ENCODE data around the gene KRTAP29-1.
"Not testable (repeated sequence)": the region's sequence is repeated elsewhere in the genome, so short reads cannot be mapped to it uniquely, and the experiment has no call there.

Gene KRTAP29-1

GRCh38 chr17:41298458-41299135, 4.1 kb downstream of the KRTAP29-1 start:
- DNase-seq (ENCODE audit: low spot score) = no peak

GRCh38 chr17:41296846-41297245, 5.8 kb downstream of the KRTAP29-1 start:
- no peak for DNase-seq (ENCODE audit: low spot score)

- DNase-seq (ENCODE audit: low spot score) = no peak
Observed at GRCh38 chr17:41294016-41294415, 8.6 kb downstream of the KRTAP29-1 start.

- no peak for DNase-seq (ENCODE audit: low spot score)
Observed at GRCh38 chr17:41287050-41287449, 15.6 kb downstream of the KRTAP29-1 start.

GRCh38 chr17:41284546-41284945, 18.1 kb downstream of the KRTAP29-1 start:
- DNase-seq (ENCODE audit: low spot score) = no peak

GRCh38 chr17:41284043-41284442, 18.6 kb downstream of the KRTAP29-1 start:
- no peak for DNase-seq (ENCODE audit: low spot score)

- DNase-seq (ENCODE audit: low spot score) = no peak
Observed at GRCh38 chr17:41278176-41278955, 24.3 kb downstream of the KRTAP29-1 start.

GRCh38 chr17:41275648-41276190, 26.9 kb downstream of the KRTAP29-1 start, which contains the start of gene KRTAP9-7:
Gene KRTAP9-7, plus strand, starts transcription at chr17:41275698. Its CDS starts 0 bp downstream, at chr17:41275698.
- not testable (repeated sequence) for DNase-seq (ENCODE audit: low spot score)

- DNase-seq (ENCODE audit: low spot score) = no peak
Observed at GRCh38 chr17:41271858-41272257, 30.8 kb downstream of the KRTAP29-1 start.

GRCh38 chr17:41271323-41271722, 31.3 kb downstream of the KRTAP29-1 start:
- not testable (repeated sequence) for DNase-seq (ENCODE audit: low spot score)

GRCh38 chr17:41267711-41268110, 34.9 kb downstream of the KRTAP29-1 start:
- DNase-seq (ENCODE audit: low spot score) = no peak

- DNase-seq (ENCODE audit: low spot score) = no peak
Observed at GRCh38 chr17:41265078-41265477, 37.6 kb downstream of the KRTAP29-1 start, which contains the start of gene KRTAP9-6. Gene KRTAP9-6, plus strand, starts transcription at chr17:41265378. Its CDS starts 0 bp downstream, at chr17:41265378.

- DNase-seq (ENCODE audit: low spot score) = no peak
Observed at GRCh38 chr17:41264599-41264998, 38.1 kb downstream of the KRTAP29-1 start.

GRCh38 chr17:41263212-41263611, 39.4 kb downstream of the KRTAP29-1 start:
- DNase-seq (ENCODE audit: low spot score) = no peak

GRCh38 chr17:41258406-41258805, 44.2 kb downstream of the KRTAP29-1 start:
- DNase-seq (ENCODE audit: low spot score) = no peak

- no peak for DNase-seq (ENCODE audit: low spot score)
Observed at GRCh38 chr17:41256291-41256685, 46.4 kb downstream of the KRTAP29-1 start.

GRCh38 chr17:41255381-41256290, 47.0 kb downstream of the KRTAP29-1 start, which contains the start of gene KRTAP9-9:
Gene KRTAP9-9, plus strand, starts transcription at chr17:41255384.
- not testable (repeated sequence) for DNase-seq (ENCODE audit: low spot score)

- DNase-seq (ENCODE audit: low spot score) = no peak
Observed at GRCh38 chr17:41254861-41255260, 47.8 kb downstream of the KRTAP29-1 start.

Measured in hematopoietic multipotent progenitor cell treated with erythropoietin and hydrocortisone succinate and interleukin-3 and kit ligand, for 15 days (in vitro differentiated cells).